WTC11 (cell line): Measurements from ENCODE around the gene GINM1. TPM values are rescaled to one million over a fixed set of nuclear protein-coding genes. Genes with fewer than 3 reads are reported as not detected.

Experiments used
- ATAC-seq: fragments of 200-7000 bp; cut with Tn5 transposase; 2 replicates; pipeline ENCODE4 v1.10.0; 2021; ENCODE audit warnings: mild to moderate bottlenecking, moderate library complexity
- CTCF ChIA-PET: fragments of 300-600 bp; sonication (Branson Sonifier 250); formaldehyde crosslinking; loops from one replicate; lab custom pipeline; 2021; ENCODE audit warnings: antibody characterized with exemption; lab: Charles Lee
- POLR2A ChIA-PET: fragments of 350-600 bp; sonication (Branson Sonifier 250); formaldehyde crosslinking; loops from one replicate; lab custom pipeline; 2021; ENCODE audit warnings: antibody characterized with exemption; lab: Charles Lee
- DNase-seq: peaks from one replicate; pipeline ENCODE4 v3.0.0; 2021; ENCODE audit warnings: low spot score
- H3K27ac Mint-ChIP-seq: 2 replicates; pipeline ENCODE4 v1.8.0; 2021; ENCODE audit warnings: mixed read lengths
- H3K27me3 Mint-ChIP-seq: 2 replicates; pipeline ENCODE4 v1.8.0; 2021; ENCODE audit warnings: low read depth, mild to moderate bottlenecking, moderate library complexity, mixed read lengths
- H3K36me3 Mint-ChIP-seq: 2 replicates; pipeline ENCODE4 v1.8.0; 2021; ENCODE audit warnings: mixed read lengths
- H3K4me1 Mint-ChIP-seq: 2 replicates; pipeline ENCODE4 v1.8.0; 2022; ENCODE audit warnings: mixed read lengths
- H3K4me3 Mint-ChIP-seq: 2 replicates; pipeline ENCODE4 v1.8.0; 2021; ENCODE audit warnings: mild to moderate bottlenecking, moderate library complexity, mixed read lengths
- H3K9me3 Mint-ChIP-seq: 2 replicates; pipeline ENCODE4 v1.8.0; 2021; ENCODE audit warnings: mixed read lengths
- ATF2 ChIP-seq: sonication (generic); formaldehyde crosslinking; IDR thresholded peaks from 2 replicates; pipeline ENCODE4 v1.8.1; 2022; ENCODE audit warnings: low read depth, missing genetic modification reagents, borderline replicate concordance
- CREM ChIP-seq: sonication (generic); formaldehyde crosslinking; IDR thresholded peaks from 2 replicates; pipeline ENCODE4 v1.8.1; 2022; ENCODE audit warnings: mild to moderate bottlenecking, missing genetic modification reagents, moderate library complexity
- CTCF ChIP-seq: fragments of 200-600 bp; IDR thresholded peaks from 2 replicates; pipeline ENCODE4 v1.8.0; 2022; ENCODE audit warnings: antibody characterized with exemption
- E2F4 ChIP-seq: sonication (generic); formaldehyde crosslinking; IDR thresholded peaks from 2 replicates; pipeline ENCODE4 v1.8.1; 2022; ENCODE audit warnings: low read depth, mild to moderate bottlenecking, moderate library complexity, missing genetic modification reagents, borderline replicate concordance
- ESRRA ChIP-seq: sonication (generic); formaldehyde crosslinking; IDR thresholded peaks from 2 replicates; pipeline ENCODE4 v1.8.1; 2022; ENCODE audit warnings: mild to moderate bottlenecking, missing genetic modification reagents, borderline replicate concordance
- FOXK1 ChIP-seq: sonication (generic); formaldehyde crosslinking; IDR thresholded peaks from 2 replicates; pipeline ENCODE4 v1.8.0; 2022; ENCODE audit warnings: mild to moderate bottlenecking, moderate library complexity, missing genetic modification reagents
- HMGA2 ChIP-seq: fragments of 250-450 bp; sonication (Bioruptor Pico); IDR thresholded peaks from 2 replicates; pipeline ENCODE4 v1.4.0; 2021; ENCODE audit warnings: mild to moderate bottlenecking, moderate library complexity
- KAT7 ChIP-seq: sonication (generic); formaldehyde crosslinking; IDR thresholded peaks from 2 replicates; pipeline ENCODE4 v1.8.1; 2023; ENCODE audit warnings: missing genetic modification reagents, mild to moderate bottlenecking, borderline replicate concordance
- NFYB ChIP-seq: sonication (generic); formaldehyde crosslinking; conservative IDR thresholded peaks from 2 replicates; pipeline ENCODE4 v1.8.0; 2022; ENCODE audit warnings: low read depth, missing genetic modification reagents
- NR1H2 ChIP-seq: sonication (generic); formaldehyde crosslinking; IDR thresholded peaks from 2 replicates; pipeline ENCODE4 v1.9.0; 2021; ENCODE audit warnings: mild to moderate bottlenecking, moderate library complexity, missing genetic modification reagents
- NR2C2 ChIP-seq: sonication (generic); formaldehyde crosslinking; IDR thresholded peaks from 2 replicates; pipeline ENCODE4 v1.8.0; 2022; ENCODE audit warnings: mild to moderate bottlenecking, missing genetic modification reagents
- TCF7 ChIP-seq: sonication (generic); formaldehyde crosslinking; IDR thresholded peaks from 2 replicates; pipeline ENCODE4 v1.8.0; 2022; ENCODE audit warnings: mild to moderate bottlenecking, low read depth, missing genetic modification reagents, moderate library complexity
- TEAD4 ChIP-seq: sonication (generic); formaldehyde crosslinking; IDR thresholded peaks from 2 replicates; pipeline ENCODE4 v1.8.0; 2022; ENCODE audit warnings: mild to moderate bottlenecking, missing genetic modification reagents
- ZNF121 ChIP-seq: sonication (generic); formaldehyde crosslinking; IDR thresholded peaks from 2 replicates; pipeline ENCODE4 v1.8.0; 2023; ENCODE audit warnings: missing genetic modification reagents
- ZNF396 ChIP-seq: fragments of 250-450 bp; sonication (Bioruptor Pico); IDR thresholded peaks from 2 replicates; pipeline ENCODE4 v1.8.0; 2021; ENCODE audit warnings: mild to moderate bottlenecking, moderate library complexity, borderline replicate concordance
- ZNF425 ChIP-seq: fragments of 250-450 bp; sonication (Bioruptor Pico); conservative IDR thresholded peaks from 2 replicates; pipeline ENCODE4 v1.9.0; 2021; ENCODE audit warnings: mild to moderate bottlenecking
- ZNF512 ChIP-seq: sonication (generic); formaldehyde crosslinking; IDR thresholded peaks from 2 replicates; pipeline ENCODE4 v1.8.1; 2022; ENCODE audit warnings: missing genetic modification reagents, borderline replicate concordance
- total RNA-seq: library from RNA; stranded (reverse); gene quantifications from 3 replicates; pipeline ENCODE4 v1.2.3, GENCODE V29; 2021
- TF ChIP-seq, protein P1 (sequence below): fragments of 250-450 bp; sonication (Bioruptor Pico); IDR thresholded peaks from 2 replicates; pipeline ENCODE4 v1.8.0; 2021; ENCODE audit warnings: mild to moderate bottlenecking

GINM1 gene
- total RNA-seq, 1 experiment from 2014 or later, result 16.8 TPM

- POLR2A ChIA-PET, result no interaction called here
- Mint-ChIP-seq H3K9me3 (peaks cover 9% of the 10 kb centered on the region), H3K27ac (no peak overlapping the region), H3K4me1 (no peaks in the 10 kb centered on the region), H3K4me3 (no peak overlapping the region), H3K27me3 (no peaks in the 10 kb centered on the region), H3K36me3 (peaks cover 9% of the 10 kb centered on the region)
- TF ChIP-seq NFYB (CRISPR knock-in tag) (no peak), TEAD4 (no peak), NR1H2 (no peak), ZNF396 (no peak), ZNF425 (no peak), ATF2 (no peak), TCF7 (no peak), FOXK1 (CRISPR knock-in tag) (no peak), NR2C2 (CRISPR knock-in tag) (no peak), HMGA2 (CRISPR knock-in tag) (no peak)
- CTCF ChIA-PET, result interaction anchor here (1.5 kb wide), 1 partner anchor 52 kb away, joined by 5 read pairs; no protein-coding TSS in a partner anchor
- ATAC-seq, result peak; percentile 39; the same call in 1 of the 2 replicates
- no peak for DNase-seq
Measured at GRCh38 chr6:149608381-149608982, 42.3 kb downstream of the GINM1 start.

GRCh38 chr6:149614337-149614736 lies 48.2 kb downstream of the GINM1 start:
- Mint-ChIP-seq H3K36me3 (peaks cover 20% of the 10 kb centered on the region), H3K9me3 (peaks cover 13% of the 10 kb centered on the region), H3K27me3 (no peaks in the 10 kb centered on the region), H3K27ac (no peak overlapping the region), H3K4me3 (no peak overlapping the region), H3K4me1 (no peaks in the 10 kb centered on the region)
- ChIA-PET POLR2A (no interaction called here), CTCF (no interaction called here)
- TF ChIP-seq ZNF121 (peak; percentile 89), ZNF512 (CRISPR knock-in tag) (no peak)
- DNase-seq, result no peak
- no peak for ATAC-seq

DNA sequence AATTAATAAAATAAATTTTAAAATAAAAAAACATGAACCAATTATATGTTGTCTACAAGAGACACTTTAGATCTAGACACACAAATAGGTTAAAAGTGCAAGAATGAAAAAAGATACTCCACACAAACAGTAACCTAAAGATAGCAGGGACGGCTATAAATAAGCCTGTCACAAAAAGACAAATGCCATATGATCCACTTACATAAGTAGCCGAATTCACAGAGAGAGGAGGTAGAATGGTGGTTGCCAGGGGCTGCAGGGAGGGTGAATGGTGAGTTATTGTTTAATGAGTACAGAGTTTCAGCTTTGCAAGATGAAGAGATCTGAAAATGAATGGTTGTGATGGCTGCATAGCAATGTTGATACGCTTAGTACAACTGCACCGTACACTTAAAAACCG lies 49.6 kb downstream of the GINM1 start:
- CTCF ChIA-PET, result no interaction called here
- no peak overlapping the region for H3K4me3 Mint-ChIP-seq
- peaks cover 13% of the 10 kb centered on the region for H3K9me3 Mint-ChIP-seq
- H3K36me3 Mint-ChIP-seq, result peaks cover 30% of the 10 kb centered on the region
- POLR2A ChIA-PET, result no interaction called here
- H3K27me3 Mint-ChIP-seq, result no peaks in the 10 kb centered on the region
- DNase-seq (no peak), ATAC-seq (no peak)
- H3K4me1 Mint-ChIP-seq, result no peaks in the 10 kb centered on the region
- no peak overlapping the region for H3K27ac Mint-ChIP-seq
- no peak for TF ChIP-seq ZNF425
- TF ChIP-seq CREM (CRISPR knock-in tag), result no peak
- no peak for TF ChIP-seq CTCF
- TF ChIP-seq, protein P1, sequence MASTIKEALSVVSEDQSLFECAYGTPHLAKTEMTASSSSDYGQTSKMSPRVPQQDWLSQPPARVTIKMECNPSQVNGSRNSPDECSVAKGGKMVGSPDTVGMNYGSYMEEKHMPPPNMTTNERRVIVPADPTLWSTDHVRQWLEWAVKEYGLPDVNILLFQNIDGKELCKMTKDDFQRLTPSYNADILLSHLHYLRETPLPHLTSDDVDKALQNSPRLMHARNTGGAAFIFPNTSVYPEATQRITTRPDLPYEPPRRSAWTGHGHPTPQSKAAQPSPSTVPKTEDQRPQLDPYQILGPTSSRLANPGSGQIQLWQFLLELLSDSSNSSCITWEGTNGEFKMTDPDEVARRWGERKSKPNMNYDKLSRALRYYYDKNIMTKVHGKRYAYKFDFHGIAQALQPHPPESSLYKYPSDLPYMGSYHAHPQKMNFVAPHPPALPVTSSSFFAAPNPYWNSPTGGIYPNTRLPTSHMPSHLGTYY, result no peak
- TF ChIP-seq ZNF396, result no peak
- TF ChIP-seq ESRRA (CRISPR knock-in tag), result no peak
- TF ChIP-seq KAT7, result no peak
- no peak for TF ChIP-seq E2F4 (CRISPR knock-in tag)
